SJSA1 (cell line): ENCODE data around the gene DLGAP1. TPM values are rescaled to one million over a fixed set of nuclear protein-coding genes. Genes with fewer than 3 reads are reported as not detected.

ENCODE experiments used
- DNase-seq, 2 experiments: peaks; one replicate each; pipeline ENCODE4 v3.0.0-alpha.2; 2015 to 2020; ENCODE audit warnings: low spot score in 2 of 2, low read depth in 1 of 2
- H3K27ac ChIP-seq: fragments of 250-450 bp; sonication (Bioruptor Pico); 2 replicates; pipeline ENCODE4 v1.5.1; 2020; ENCODE audit warnings: mild to moderate bottlenecking, moderate library complexity
- H3K27me3 ChIP-seq: fragments of 250-450 bp; sonication (Bioruptor Pico); replicated peaks from 2 replicates; pipeline ENCODE4 v1.5.1; 2020; ENCODE audit warnings: mild to moderate bottlenecking, moderate library complexity
- H3K36me3 ChIP-seq: fragments of 250-450 bp; sonication (Bioruptor Pico); 2 replicates; pipeline ENCODE4 v1.5.1; 2020; ENCODE audit warnings: mild to moderate bottlenecking
- H3K4me1 ChIP-seq: fragments of 250-450 bp; sonication (Bioruptor Pico); replicated peaks from 2 replicates; pipeline ENCODE4 v1.6.1; 2021; ENCODE audit warnings: mild to moderate bottlenecking
- H3K4me3 ChIP-seq: fragments of 250-450 bp; sonication (Bioruptor Pico); 2 replicates; pipeline ENCODE4 v1.5.1; 2020; ENCODE audit warnings: mild to moderate bottlenecking
- H3K9me3 ChIP-seq: fragments of 250-450 bp; sonication (Bioruptor Pico); replicated peaks from 2 replicates; pipeline ENCODE4 v1.5.1; 2020; ENCODE audit warnings: mild to moderate bottlenecking
- total RNA-seq: library from RNA; depleted of rRNA; stranded (reverse); fragments of >200 nt; shearing (Covaris generic); gene quantifications from 2 replicates; pipeline ENCODE4 v1.2.3, GENCODE V29; 2014

Gene DLGAP1
- total RNA-seq, 1 experiment from 2014 or later: not detected

GRCh38 chr18:3540805-3541548 lies 914.1 kb downstream of the DLGAP1 start:
- Histone ChIP-seq H3K9me3 (no peaks in the 10 kb centered on the region), H3K4me1 (no peaks in the 10 kb centered on the region), H3K4me3 (no peak overlapping the region), H3K27ac (no peak overlapping the region), H3K36me3 (no peaks in the 10 kb centered on the region), H3K27me3 (no peaks in the 10 kb centered on the region)
- no peak for DNase-seq

DNA sequence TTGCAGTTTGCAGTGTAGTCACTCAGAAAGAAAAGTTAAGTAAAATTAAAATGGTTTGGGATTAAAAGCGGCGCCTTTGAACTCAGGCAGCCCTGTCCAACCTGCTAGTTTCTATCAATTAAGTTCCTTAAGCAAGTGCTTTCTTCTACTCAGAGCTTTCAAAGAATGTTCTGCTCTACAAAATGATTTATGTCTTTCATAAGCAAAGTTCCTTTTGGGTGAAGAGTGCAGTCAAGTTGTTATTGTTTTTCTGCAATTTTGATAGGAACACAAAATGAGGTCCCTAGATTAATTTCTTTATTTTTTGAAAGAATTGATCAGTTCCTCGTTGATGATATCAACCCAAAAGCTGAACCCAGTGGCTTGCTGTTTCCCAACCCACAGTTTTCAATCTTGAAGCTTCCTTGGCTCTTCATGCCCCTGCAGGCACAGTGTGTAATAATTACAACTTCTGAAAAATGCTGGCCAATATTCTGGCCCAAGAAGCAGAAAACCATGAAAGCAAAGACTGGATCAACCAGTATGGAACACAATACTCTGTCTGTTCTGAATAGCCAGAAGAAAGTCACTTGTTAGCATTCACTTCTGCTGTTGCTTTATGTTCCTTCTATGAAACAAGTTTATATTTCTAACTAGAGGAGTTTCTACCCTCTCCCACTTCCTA lies 916.0 kb downstream of the DLGAP1 start:
- H3K4me1 ChIP-seq: no peaks in the 10 kb centered on the region
- H3K9me3 ChIP-seq: no peaks in the 10 kb centered on the region
- H3K27ac ChIP-seq: no peak overlapping the region
- no peaks in the 10 kb centered on the region for H3K27me3 ChIP-seq
- H3K4me3 ChIP-seq: no peak overlapping the region
- H3K36me3 ChIP-seq: no peaks in the 10 kb centered on the region
- DNase-seq: no peak

DNA sequence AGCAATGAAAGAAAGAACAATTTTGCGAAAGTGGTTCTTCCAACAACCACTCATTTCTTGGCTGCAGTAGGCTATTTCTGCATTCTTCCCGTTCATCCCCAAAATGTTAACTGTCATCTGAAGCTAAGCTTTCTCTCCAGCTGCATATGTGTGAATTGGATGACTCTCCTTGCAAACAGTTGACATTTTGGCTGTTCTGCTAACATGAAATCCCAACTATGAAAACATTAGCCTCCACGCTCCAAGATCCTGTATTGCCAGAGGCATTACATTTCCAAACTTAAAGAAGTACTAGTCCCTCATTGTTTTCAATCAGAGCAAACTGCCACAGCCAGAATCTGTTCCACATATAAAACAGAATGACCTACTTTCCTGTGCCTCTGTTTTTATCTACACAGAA lies 916.7 kb downstream of the DLGAP1 start:
- Histone ChIP-seq H3K4me1 (no peaks in the 10 kb centered on the region), H3K27me3 (no peaks in the 10 kb centered on the region), H3K27ac (no peak overlapping the region), H3K9me3 (no peaks in the 10 kb centered on the region), H3K36me3 (no peaks in the 10 kb centered on the region), H3K4me3 (no peak overlapping the region)
- no peak for DNase-seq

- peaks cover 10% of the 10 kb centered on the region for H3K4me1 ChIP-seq
- no peak overlapping the region for H3K4me3 ChIP-seq
- H3K27me3 ChIP-seq: no peaks in the 10 kb centered on the region
- H3K9me3 ChIP-seq: no peaks in the 10 kb centered on the region
- H3K36me3 ChIP-seq: no peaks in the 10 kb centered on the region
- DNase-seq: no peak
- H3K27ac ChIP-seq: no peak overlapping the region
These were observed 924.3 kb downstream of the DLGAP1 start for GRCh38 chr18:3530807-3531206.

DNA sequence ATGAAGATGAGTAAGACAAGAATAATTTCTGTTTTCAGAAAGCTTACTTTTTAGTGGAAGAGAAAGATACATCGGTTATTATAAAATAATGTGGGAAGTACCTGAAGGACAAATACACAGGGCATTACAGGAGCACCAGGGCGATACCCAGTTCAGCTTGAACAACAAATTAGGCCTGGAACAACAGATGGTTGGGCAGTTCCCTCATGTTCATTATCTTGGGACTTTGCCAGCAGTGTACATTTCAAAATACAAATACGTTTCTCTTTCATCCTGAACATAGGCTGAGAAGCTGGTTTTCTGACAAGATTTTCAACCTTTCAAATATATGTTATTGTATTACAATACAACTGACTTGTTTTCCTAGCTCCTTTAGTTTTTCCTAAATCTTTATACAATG lies 925.5 kb downstream of the DLGAP1 start:
- H3K27ac ChIP-seq: no peak overlapping the region
- H3K4me1 ChIP-seq: peaks cover 14% of the 10 kb centered on the region
- H3K4me3 ChIP-seq: no peak overlapping the region
- no peak for DNase-seq
- no peaks in the 10 kb centered on the region for H3K36me3 ChIP-seq
- H3K27me3 ChIP-seq: no peaks in the 10 kb centered on the region
- H3K9me3 ChIP-seq: no peaks in the 10 kb centered on the region

DNA sequence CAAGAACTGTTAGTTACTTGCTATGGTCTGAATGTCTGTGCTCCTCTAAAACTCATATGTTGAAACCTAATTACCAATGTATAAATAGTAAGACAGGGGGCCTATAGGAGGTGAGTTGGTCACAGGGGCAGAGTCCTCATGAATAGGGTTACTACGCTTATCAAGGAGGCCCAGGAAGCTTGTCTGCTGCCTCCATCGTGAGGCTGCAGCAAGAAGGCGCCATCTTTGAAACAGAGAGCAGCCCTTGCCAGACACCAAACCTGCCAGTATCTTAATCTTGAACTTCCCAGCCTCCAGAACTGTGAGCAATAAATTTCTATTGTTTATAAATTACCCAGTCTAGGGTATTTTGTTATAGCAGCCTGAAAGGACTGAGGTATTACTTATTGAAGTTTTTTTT lies 926.0 kb downstream of the DLGAP1 start:
- no peaks in the 10 kb centered on the region for H3K9me3 ChIP-seq
- H3K27ac ChIP-seq: no peak overlapping the region
- no peak overlapping the region for H3K4me3 ChIP-seq
- no peaks in the 10 kb centered on the region for H3K27me3 ChIP-seq
- H3K4me1 ChIP-seq: peaks cover 14% of the 10 kb centered on the region
- no peak for DNase-seq
- H3K36me3 ChIP-seq: no peaks in the 10 kb centered on the region

- H3K27ac ChIP-seq: no peak overlapping the region
- no peak for DNase-seq
- H3K4me3 ChIP-seq: no peak overlapping the region
- no peaks in the 10 kb centered on the region for H3K27me3 ChIP-seq
- no peaks in the 10 kb centered on the region for H3K36me3 ChIP-seq
- H3K9me3 ChIP-seq: no peaks in the 10 kb centered on the region
- peaks cover 14% of the 10 kb centered on the region for H3K4me1 ChIP-seq
These were observed 926.9 kb downstream of the DLGAP1 start for GRCh38 chr18:3528231-3528630.

- H3K9me3 ChIP-seq: no peaks in the 10 kb centered on the region
- H3K36me3 ChIP-seq: no peaks in the 10 kb centered on the region
- H3K27ac ChIP-seq: no peak overlapping the region
- H3K4me1 ChIP-seq: peaks cover 14% of the 10 kb centered on the region
- H3K4me3 ChIP-seq: no peak overlapping the region
- H3K27me3 ChIP-seq: no peaks in the 10 kb centered on the region
- DNase-seq: no peak
These were observed 928.4 kb downstream of the DLGAP1 start for GRCh38 chr18:3526421-3527354.

DNA sequence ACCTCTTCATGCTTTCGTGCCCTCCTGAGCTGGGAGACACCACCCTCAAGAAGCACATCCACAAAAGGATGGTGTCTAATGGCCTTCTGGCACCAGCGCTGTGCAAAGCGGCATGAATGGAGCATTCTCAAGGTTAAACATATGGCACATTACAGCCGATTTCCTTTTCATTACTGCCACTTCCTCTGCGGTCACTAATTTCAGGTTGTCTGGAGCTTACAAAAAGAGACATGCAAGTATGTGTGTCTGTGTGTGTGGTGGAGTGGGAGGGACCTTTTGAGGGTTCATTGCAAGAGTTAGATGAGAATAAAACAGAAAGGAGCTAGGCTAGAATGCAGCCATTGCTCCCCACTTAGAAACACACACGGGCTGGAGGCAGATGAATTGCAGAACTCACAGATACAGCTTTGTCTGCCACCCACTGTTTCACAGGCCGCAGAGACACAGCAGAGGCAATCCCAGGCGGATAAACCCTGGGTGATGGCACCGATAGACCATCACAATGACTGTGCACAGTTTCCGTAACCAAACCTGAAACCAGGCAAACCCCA lies 929.2 kb downstream of the DLGAP1 start:
- H3K4me1 ChIP-seq: peaks cover 14% of the 10 kb centered on the region
- no peaks in the 10 kb centered on the region for H3K27me3 ChIP-seq
- H3K27ac ChIP-seq: no peak overlapping the region
- no peak overlapping the region for H3K4me3 ChIP-seq
- H3K9me3 ChIP-seq: no peaks in the 10 kb centered on the region
- no peak for DNase-seq
- H3K36me3 ChIP-seq: no peaks in the 10 kb centered on the region

GRCh38 chr18:3524706-3525105 lies 930.4 kb downstream of the DLGAP1 start:
- no peaks in the 10 kb centered on the region for H3K9me3 ChIP-seq
- no peaks in the 10 kb centered on the region for H3K27me3 ChIP-seq
- no peak for DNase-seq
- no peak overlapping the region for H3K4me3 ChIP-seq
- H3K36me3 ChIP-seq: no peaks in the 10 kb centered on the region
- no peak overlapping the region for H3K27ac ChIP-seq
- H3K4me1 ChIP-seq: peaks cover 14% of the 10 kb centered on the region

- Histone ChIP-seq H3K36me3 (no peaks in the 10 kb centered on the region), H3K4me3 (no peak overlapping the region), H3K4me1 (no peaks in the 10 kb centered on the region; the same call in 1 of the 2 replicates), H3K27ac (no peak overlapping the region), H3K9me3 (no peaks in the 10 kb centered on the region), H3K27me3 (no peaks in the 10 kb centered on the region)
- no peak for DNase-seq
These were observed 934.6 kb downstream of the DLGAP1 start for GRCh38 chr18:3520230-3521085.

DNA sequence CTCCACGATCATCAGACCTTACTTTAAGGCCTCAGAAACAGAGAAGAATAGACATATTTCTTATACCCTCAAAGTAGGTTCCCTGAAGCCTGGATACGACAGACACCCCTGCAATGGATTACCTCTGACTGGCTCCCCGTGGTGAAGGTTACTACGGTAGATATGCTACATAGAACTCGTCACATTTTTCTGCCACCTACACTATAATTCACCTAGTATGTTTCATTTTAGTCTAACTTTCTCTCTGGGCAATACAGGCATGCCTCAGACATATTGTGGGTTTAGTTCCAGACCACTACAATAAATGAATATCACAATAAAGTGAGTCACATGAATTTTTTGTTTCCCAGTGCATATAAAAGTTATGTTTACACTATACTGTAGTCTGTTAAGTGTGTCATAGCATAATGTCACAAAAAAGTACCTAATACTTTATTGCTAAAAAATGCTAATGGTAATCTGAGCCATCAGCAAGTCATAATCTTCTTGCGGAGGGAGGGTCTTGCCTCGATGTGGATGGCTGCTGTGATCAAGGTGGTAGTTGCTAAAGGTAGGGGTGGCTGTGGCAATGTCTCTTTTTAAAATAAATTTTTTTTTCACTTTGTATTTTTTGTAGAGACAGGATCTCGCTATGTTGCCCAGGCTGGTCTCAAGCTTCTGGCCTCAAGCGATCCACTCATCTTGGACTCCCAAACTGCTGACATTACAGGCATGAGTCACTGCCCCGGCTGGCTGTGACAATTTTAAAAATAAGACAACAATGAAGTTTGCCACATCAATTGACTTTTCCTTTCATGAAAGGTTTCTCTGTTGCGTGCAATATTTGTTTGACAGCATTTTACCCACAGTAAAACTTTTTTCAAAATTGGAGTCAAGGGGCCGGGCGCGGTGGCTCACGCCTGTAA lies 940.5 kb downstream of the DLGAP1 start:
- DNase-seq: peak; percentile 79 to 80
- Histone ChIP-seq H3K4me1 (peaks cover 28% of the 10 kb centered on the region), H3K27ac (peak overlapping the region; percentile 41), H3K27me3 (no peaks in the 10 kb centered on the region), H3K9me3 (no peaks in the 10 kb centered on the region), H3K36me3 (no peaks in the 10 kb centered on the region), H3K4me3 (no peak overlapping the region)
